Thyroid gland (tissue), 4 donors: ENCODE data around the gene LRP8.

Source experiments
- CTCF ChIP-seq, 6 experiments: fragments of 200-600 bp in 3 of 6; fragments of 450-650 bp in 3 of 6; sonication (generic) in 3 of 6; IDR thresholded peaks; one replicate each; pipeline ENCODE4 v1.5.1; 2016 to 2019; ENCODE audit warnings: antibody characterized with exemption in 6 of 6, mild to moderate bottlenecking in 2 of 6, inconsistent platforms in 1 of 6, moderate library complexity in 1 of 6
- POLR2A ChIP-seq, 2 donors: fragments of 450-650 bp; IDR thresholded peaks; one replicate each; pipeline ENCODE4 v1.6.1; 2017; ENCODE audit warnings: antibody characterized with exemption in 2 of 2, mild to moderate bottlenecking in 2 of 2, moderate library complexity in 1 of 2

GRCh38 chr1:53375440-53375839 is 47.6 kb upstream of the LRP8 start:
- TF ChIP-seq CTCF (IDR thresholded peaks at IDR 0.05) (no peak), POLR2A (IDR thresholded peaks at IDR 0.05) (no peak)
